A673 (cell line): Measurements from ENCODE around the gene STPG2. TPM values are rescaled to one million over a fixed set of nuclear protein-coding genes. Genes with fewer than 3 reads are reported as not detected.

ENCODE experiments used
- BruUV-seq: library from RNA; stranded (reverse); fragments of 400-500 nt; replicated peaks from 2 replicates; lab custom pipeline; 2021; lab: Mats Ljungman, UMichigan
- CTCF ChIA-PET: fragments of 300-600 bp; sonication (Branson Sonifier 250); formaldehyde crosslinking; loops from one replicate; lab custom pipeline; 2022; ENCODE audit warnings: antibody characterized with exemption; lab: Charles Lee
- POLR2A ChIA-PET: fragments of 300-600 bp; sonication (Branson Sonifier 250); formaldehyde crosslinking; loops from one replicate; lab custom pipeline; 2022; ENCODE audit warnings: antibody characterized with exemption; ENCODE audit not compliant: low non-redundant PET; lab: Charles Lee
- DNase-seq: peaks from one replicate; pipeline ENCODE4 v3.0.0-alpha.2; 2015; ENCODE audit warnings: low spot score
- H3K27ac ChIP-seq: fragments of 200-600 bp; sonication (generic); 2 replicates; pipeline ENCODE4 v1.5.1; 2016; ENCODE audit warnings: mixed run types, low read depth, mild to moderate bottlenecking, mixed read lengths, antibody characterized with exemption, low read length; ENCODE audit not compliant: poor library complexity, severe bottlenecking
- H3K27me3 ChIP-seq: fragments of 200-600 bp; sonication (generic); replicated peaks from 2 replicates; pipeline ENCODE4 v1.6.1; 2017; ENCODE audit warnings: mixed run types, low read depth, mild to moderate bottlenecking, mixed read lengths, antibody characterized with exemption, low read length; ENCODE audit not compliant: insufficient read depth, poor library complexity
- H3K36me3 ChIP-seq: fragments of 200-600 bp; sonication (generic); 2 replicates; pipeline ENCODE4 v1.6.1; 2016; ENCODE audit warnings: mixed run types, mild to moderate bottlenecking, mixed read lengths, antibody characterized with exemption, low read length; ENCODE audit not compliant: insufficient read depth, poor library complexity, severe bottlenecking
- H3K4me1 ChIP-seq: fragments of 200-600 bp; sonication (generic); 2 replicates; pipeline ENCODE4 v1.6.1; 2017; ENCODE audit warnings: mixed run types, mild to moderate bottlenecking, mixed read lengths, antibody characterized with exemption, low read length; ENCODE audit not compliant: insufficient read depth, poor library complexity, severe bottlenecking
- H3K4me3 ChIP-seq: fragments of 200-600 bp; sonication (generic); 2 replicates; pipeline ENCODE4 v1.5.1; 2016; ENCODE audit warnings: low read depth, mixed run types, mild to moderate bottlenecking, mixed read lengths, low read length; ENCODE audit not compliant: poor library complexity, severe bottlenecking
- H3K9me3 ChIP-seq: fragments of 200-600 bp; sonication (generic); 2 replicates; pipeline ENCODE4 v1.6.1; 2016; ENCODE audit warnings: mixed run types, low read depth, mild to moderate bottlenecking, mixed read lengths, antibody characterized with exemption, low read length; ENCODE audit not compliant: poor library complexity, severe bottlenecking
- CTCF ChIP-seq: fragments of 300-800, 200-600 bp; sonication (generic); conservative IDR thresholded peaks from 2 replicates; pipeline ENCODE4 v1.5.1; 2017; ENCODE audit warnings: low read depth, mild to moderate bottlenecking, antibody characterized with exemption, low read length, moderate library complexity, mixed read lengths
- EZH2 ChIP-seq: fragments of 200-600 bp; sonication (generic); IDR thresholded peaks from 2 replicates; pipeline ENCODE4 v1.6.1; 2017; ENCODE audit warnings: borderline replicate concordance, low read depth, mild to moderate bottlenecking, mixed read lengths, antibody characterized with exemption, low read length; ENCODE audit not compliant: poor library complexity, severe bottlenecking
- intact Hi-C: fragments of 100-400 bp; cut with micrococcal nuclease; formaldehyde crosslinking; loops from one replicate; pipeline ENCODE4 v1.10.0; 2022; ENCODE audit not compliant: unreplicated experiment
- total RNA-seq: library from RNA; stranded (reverse); gene quantifications from 2 replicates; pipeline ENCODE4 v1.2.3, GENCODE V29; 2021

Gene STPG2
- total RNA-seq, 1 experiment from 2014 or later, result not detected

GRCh38 chr4:98150092-98150761, 7.0 kb upstream of the STPG2 start:
- no peaks in the 10 kb centered on the region for H3K36me3 ChIP-seq

GRCh38 chr4:98148856-98149255, 5.6 kb upstream of the STPG2 start:
- Histone ChIP-seq H3K27me3 (no peaks in the 10 kb centered on the region), H3K4me1 (peaks cover 33% of the 10 kb centered on the region), H3K4me3 (no peak overlapping the region), H3K9me3 (no peaks in the 10 kb centered on the region), H3K36me3 (no peaks in the 10 kb centered on the region), H3K27ac (peak overlapping the region; percentile 21)
- TF ChIP-seq EZH2, result no peak
- no peak for TF ChIP-seq CTCF
- BruUV-seq, result no TSS peak
- DNase-seq, result peak; percentile 73
- CTCF ChIA-PET, result no interaction called here
- intact Hi-C loops, result loop anchor here (2.0 to 5.0 kb wide), 2 partner anchors 763 to 908 kb away; no protein-coding TSS in a partner anchor
- POLR2A ChIA-PET, result no interaction called here

More at GRCh38 chr4:98150092-98150761, 7.0 kb upstream of the STPG2 start:
- POLR2A ChIA-PET, result no interaction called here
- no TSS peak for BruUV-seq
- Histone ChIP-seq H3K9me3 (no peaks in the 10 kb centered on the region), H3K4me3 (no peak overlapping the region), H3K4me1 (peaks cover 31% of the 10 kb centered on the region), H3K27me3 (no peaks in the 10 kb centered on the region), H3K27ac (no peak overlapping the region)
- TF ChIP-seq EZH2, result no peak
- TF ChIP-seq CTCF, result peak; percentile 56; the same call in 1 of the 2 replicates
- CTCF ChIA-PET, result interaction anchor here (0.7 kb wide), 1 partner anchor 510 kb away, joined by 3 read pairs; no protein-coding TSS in a partner anchor
- intact Hi-C loops, result loop anchor here (2.0 to 10.0 kb wide), 4 partner anchors 112 to 1255 kb away; partner anchors contain the start of gene RAP1GDS1
- DNase-seq, result no peak

- DNase-seq, result no peak
- ChIA-PET POLR2A (no interaction called here), CTCF (no interaction called here)
- TF ChIP-seq EZH2, result no peak
- no peak for TF ChIP-seq CTCF
- intact Hi-C loops, result no loop called here
- Histone ChIP-seq H3K9me3 (no peaks in the 10 kb centered on the region), H3K36me3 (no peaks in the 10 kb centered on the region), H3K4me1 (no peaks in the 10 kb centered on the region), H3K27ac (no peak overlapping the region), H3K4me3 (no peak overlapping the region), H3K27me3 (no peaks in the 10 kb centered on the region)
- no TSS peak for BruUV-seq
These were observed 17.1 kb downstream of the STPG2 start for GRCh38 chr4:98126141-98126540.
